ENCODE results near the gene HOXC10. TPM values are rescaled to one million over a fixed set of nuclear protein-coding genes. Genes with fewer than 3 reads are reported as not detected.
A peak's percentile ranks its signal among the peaks of the same experiment; 100 is the strongest.

The HOXC10 gene
- total and polyA plus RNA-seq, 2 of the 8 experiments (the other 6 are each of a cell fraction or from before 2014, with no cell fraction given) = not detected

- no peak overlapping the region for H3K4ac ChIP-seq (replicated peaks; ENCODE audit: insufficient read length, low read depth, low read length)
- no peak overlapping the region for H4K5ac ChIP-seq (ENCODE audit: insufficient read length, low read depth, low read length)
- H3K79me2 ChIP-seq (ENCODE audit: control insufficient read depth in 1 of 2, insufficient read depth in 2 of 2, low read length in 2 of 2) = no peaks in the 10 kb centered on the region
- no peak overlapping the region for H3K23ac ChIP-seq (ENCODE audit: insufficient read length)
- peaks cover 15 to 35% of the 10 kb centered on the region in 2 experiments for H4K20me1 ChIP-seq (replicated peaks in 1 of 2; ENCODE audit: control insufficient read depth in 1 of 2, insufficient read depth in 2 of 2, low read length in 2 of 2)
- H3K79me1 ChIP-seq (ENCODE audit: low read depth, low read length) = no peaks in the 10 kb centered on the region
- H2BK120ac ChIP-seq (replicated peaks; ENCODE audit: low read depth, low read length) = no peak overlapping the region
- H3K56ac ChIP-seq (replicated peaks; ENCODE audit: insufficient read length, low read depth, low read length) = no peak overlapping the region
- H3K27me3 ChIP-seq (replicated peaks in 1 of 4; ENCODE audit: control insufficient read depth in 3 of 4, extremely low read depth in 1 of 4, insufficient read depth in 3 of 4, low read length in 3 of 4) = peaks cover 99 to 100% (median 100%) of the 10 kb centered on the region in 4 experiments
- POLR2A ChIA-PET (ENCODE audit: partially characterized antibody) = interaction anchor here (1.1 kb wide), 2 partner anchors 15 to 44 kb away, joined by 3 read pairs; no protein-coding TSS in a partner anchor
- H3K14ac ChIP-seq (ENCODE audit: insufficient read length) = no peak overlapping the region
- H3K4me1 ChIP-seq (replicated peaks in 1 of 4; ENCODE audit: control insufficient read depth in 3 of 4, insufficient read depth in 4 of 4, low read length in 3 of 4) = peaks cover 0 to 12% (median 4%) of the 10 kb centered on the region in 4 experiments; a peak in 5 of 7 replicates
- CTCF ChIA-PET (ENCODE audit: partially characterized antibody) = interaction anchor here (0.6 to 2.4 kb wide), 7 partner anchors 10 to 218 kb away, joined by 3 to 6 read pairs (median 3); partner anchors contain the start of genes CISTR and HOXC10
- no peak for FAIRE-seq
- no peak overlapping the region for H4K91ac ChIP-seq (replicated peaks; ENCODE audit: insufficient read length, low read length)
- H3K9ac ChIP-seq (replicated peaks in 1 of 4; ENCODE audit: extremely low read depth in 1 of 4, low read depth in 3 of 4, low read length in 3 of 4) = no peak overlapping the region
- H4K8ac ChIP-seq (ENCODE audit: extremely low read depth, insufficient read depth, low read length) = no peak overlapping the region
- H2AK5ac ChIP-seq (ENCODE audit: low read depth, low read length) = no peak overlapping the region
- H3K23me2 ChIP-seq (ENCODE audit: low read depth, low read length) = peaks cover 1% of the 10 kb centered on the region; the same call in 1 of the 2 replicates
- H2BK5ac ChIP-seq (ENCODE audit: low read depth, low read length) = no peak overlapping the region
- 32% methylated on average over 4 of the region's 4 CpGs; no CpG with 5 or more reads in 1 of the 2 experiments for WGBS, 2 experiments (ENCODE audit: extremely low coverage in 1 of 2, insufficient coverage in 1 of 2, insufficient read length in 1 of 2, insufficient replicate concordance in 2 of 2, low coverage in 1 of 2, low lambda C conversion rate in 2 of 2, missing lambda C conversion rate in 1 of 2)
- 0 out of 4 replicates have a peak, but pooled peaks cover 0 to 2% of the 10 kb centered on the region in 2 experiments for H3K9me3 ChIP-seq (ENCODE audit: insufficient read depth in 2 of 2, low read depth in 1 of 2, low read length in 1 of 2)
- H3K18ac ChIP-seq (ENCODE audit: extremely low read depth, low read length) = no peak overlapping the region
- H3K4me3 ChIP-seq (ENCODE audit: extremely low read depth in 1 of 4, insufficient read depth in 2 of 4, low read depth in 3 of 4, low read length in 4 of 4) = no peak overlapping the region
- H2BK15ac ChIP-seq (ENCODE audit: low read length) = no peak overlapping the region
- DNase-seq (ENCODE audit: low read depth in 1 of 2, low spot score in 2 of 2) = no peak
- no peak overlapping the region for H2AFZ ChIP-seq (ENCODE audit: low read length)
- H2BK12ac ChIP-seq (ENCODE audit: low read depth, low read length) = no peak overlapping the region
- peaks cover 0 to 3% (median 0%) of the 10 kb centered on the region in 4 experiments; a peak in 2 of 8 replicates for H3K36me3 ChIP-seq (ENCODE audit: control insufficient read depth in 2 of 4, insufficient read depth in 4 of 4, low read length in 3 of 4)
- TF ChIP-seq EZH2 (IDR thresholded peaks at IDR 0.05; ENCODE audit: low read depth, low read length, severe bottlenecking) (peak; percentile 20), RNF2 (IDR thresholded peaks at IDR 0.05; ENCODE audit: borderline replicate concordance, low read depth, low read length, missing control alignments, poor library complexity, severe bottlenecking) (peak; percentile 47), BRCA1 (IDR thresholded peaks at IDR 0.05; ENCODE audit: low read depth, low read length) (no peak), SUZ12 (IDR thresholded peaks at IDR 0.05; ENCODE audit: low read length) (peak; percentile 76)
- H3K4me2 ChIP-seq (ENCODE audit: insufficient read depth in 1 of 2, low read depth in 2 of 2, low read length in 2 of 2) = no peak overlapping the region
- no peak overlapping the region for H2BK20ac ChIP-seq (ENCODE audit: low read length)
- H3K27ac ChIP-seq (ENCODE audit: low read depth, low read length) = no peak overlapping the region
Observed at GRCh38 chr12:53970451-53970850, 14.5 kb upstream of the HOXC10 start.
